ENCODE results near the gene PRELP.

- TF ChIP-seq CTCF (IDR thresholded peaks at IDR 0.05 in 2 of 3, conservative IDR thresholded peaks at IDR 0.05 in 1 of 3; ENCODE audit: insufficient read depth in 2 of 3, low read depth in 1 of 3, low read length in 3 of 3): no peak
- TF ChIP-seq TARDBP (IDR thresholded peaks at IDR 0.05): no peak
- no peak for TF ChIP-seq CEBPB (tag; IDR thresholded peaks at IDR 0.05)
- no peak for TF ChIP-seq PHB2 (IDR thresholded peaks at IDR 0.05; ENCODE audit: low read depth)
Observed at GRCh38 chr1:203467550-203467921, 8.1 kb upstream of the PRELP start.
